HepG2 (cell line): ENCODE data around the gene SDC1. TPM values are rescaled to one million over a fixed set of nuclear protein-coding genes. Genes with fewer than 3 reads are reported as not detected.

Source experiments
- CERS6 ChIP-seq: sonication (generic); formaldehyde crosslinking; IDR thresholded peaks from 2 replicates; pipeline ENCODE4 v1.5.0; 2020; ENCODE audit warnings: missing genetic modification reagents
- DR1 ChIP-seq: sonication (generic); formaldehyde crosslinking; IDR thresholded peaks from 2 replicates; pipeline ENCODE4 v1.8.0; 2021; ENCODE audit warnings: mild to moderate bottlenecking, missing genetic modification reagents, inconsistent platforms
- FOXP4 ChIP-seq: sonication (generic); formaldehyde crosslinking; IDR thresholded peaks from 2 replicates; pipeline ENCODE4 v1.4.0; 2020; ENCODE audit warnings: missing genetic modification reagents
- GABPB1 ChIP-seq: IDR thresholded peaks from 2 replicates; pipeline ENCODE4 v1.6.1; 2016; ENCODE audit warnings: mild to moderate bottlenecking, missing genetic modification reagents, moderate library complexity, missing compliant biosample characterization
- POLR2AphosphoS2 ChIP-seq: IDR thresholded peaks from 2 replicates; pipeline ENCODE4 v1.6.1; 2011; ENCODE audit warnings: low read depth, low read length, improper control_type of control experiment
- RFX1 ChIP-seq: fragments of 450-650 bp; IDR thresholded peaks from 2 replicates; pipeline ENCODE4 v1.6.1; 2017
- SUZ12 ChIP-seq: fragments of 150-350 bp; IDR thresholded peaks from 2 replicates; pipeline ENCODE4 v1.6.1; 2014; ENCODE audit warnings: low read depth, low read length
- TFAP4 ChIP-seq: sonication (generic); IDR thresholded peaks from 2 replicates; pipeline ENCODE4 v1.6.1; 2016; ENCODE audit warnings: low read depth, borderline replicate concordance
- ZBTB26 ChIP-seq: IDR thresholded peaks from 2 replicates; pipeline ENCODE4 v1.6.1; 2016; ENCODE audit warnings: missing compliant biosample characterization, missing genetic modification reagents, borderline replicate concordance
- ZFP91 ChIP-seq: sonication (generic); formaldehyde crosslinking; IDR thresholded peaks from 2 replicates; pipeline ENCODE4 v1.9.0; 2022; ENCODE audit warnings: missing genetic modification reagents, mild to moderate bottlenecking, borderline replicate concordance
- ZMYM2 ChIP-seq: sonication (generic); formaldehyde crosslinking; IDR thresholded peaks from 2 replicates; pipeline ENCODE4 v1.8.0; 2022; ENCODE audit warnings: mild to moderate bottlenecking, missing genetic modification reagents
- ZMYM4 ChIP-seq: sonication (generic); formaldehyde crosslinking; IDR thresholded peaks from 2 replicates; pipeline ENCODE4 v1.8.1; 2023; ENCODE audit warnings: mild to moderate bottlenecking, missing genetic modification reagents
- ZNF33B ChIP-seq: sonication (generic); formaldehyde crosslinking; IDR thresholded peaks from 2 replicates; pipeline ENCODE4 v1.5.1; 2020; ENCODE audit warnings: mild to moderate bottlenecking, missing genetic modification reagents
- polyA plus RNA-seq, 8 experiments: library from polyadenylated mRNA; depleted of rRNA in 3 of 8; stranded (reverse) in 7 of 8; unstranded in 1 of 8; fragments of >200 nt; fragmentation: Illumina TruSeq in 4 of 8; extraction: Trizol in 4 of 8; gene quantifications; 2 replicates each; pipeline versions ENCODE4 v1.2.1 to v1.2.3, GENCODE V29; 2011 to 2016; ENCODE audit warnings: low read depth in 4 of 8, missing spikeins in 1 of 8, mixed read lengths in 1 of 8; ENCODE audit not compliant: insufficient read depth in 1 of 8
- total RNA-seq, 5 experiments: library from RNA; depleted of rRNA; stranded (reverse); fragments of >200 nt; fragmentation: Illumina TruSeq; extraction: Trizol; gene quantifications; 2 replicates each; pipeline ENCODE4 v1.2.3, GENCODE V29; 2016; ENCODE audit warnings: low read depth in 1 of 5
- TF ChIP-seq, protein P1 (sequence below): sonication (generic); formaldehyde crosslinking; IDR thresholded peaks from 2 replicates; pipeline ENCODE4 v1.8.0; 2022; ENCODE audit warnings: missing genetic modification reagents, mild to moderate bottlenecking, moderate library complexity, borderline replicate concordance
- TF ChIP-seq, protein P2 (sequence below): sonication (generic); formaldehyde crosslinking; IDR thresholded peaks from 2 replicates; pipeline ENCODE4 v1.4.0; 2020; ENCODE audit warnings: missing genetic modification reagents
- TF ChIP-seq, protein P3 (sequence below): sonication (generic); formaldehyde crosslinking; conservative IDR thresholded peaks from 2 replicates; pipeline ENCODE4 v1.8.0; 2022; ENCODE audit warnings: low read depth, missing genetic modification reagents

SDC1 gene
- total and polyA plus RNA-seq, 2 of the 13 experiments (the other 11 are each of a cell fraction or from before 2014, with no cell fraction given): 108 to 119 TPM

DNA sequence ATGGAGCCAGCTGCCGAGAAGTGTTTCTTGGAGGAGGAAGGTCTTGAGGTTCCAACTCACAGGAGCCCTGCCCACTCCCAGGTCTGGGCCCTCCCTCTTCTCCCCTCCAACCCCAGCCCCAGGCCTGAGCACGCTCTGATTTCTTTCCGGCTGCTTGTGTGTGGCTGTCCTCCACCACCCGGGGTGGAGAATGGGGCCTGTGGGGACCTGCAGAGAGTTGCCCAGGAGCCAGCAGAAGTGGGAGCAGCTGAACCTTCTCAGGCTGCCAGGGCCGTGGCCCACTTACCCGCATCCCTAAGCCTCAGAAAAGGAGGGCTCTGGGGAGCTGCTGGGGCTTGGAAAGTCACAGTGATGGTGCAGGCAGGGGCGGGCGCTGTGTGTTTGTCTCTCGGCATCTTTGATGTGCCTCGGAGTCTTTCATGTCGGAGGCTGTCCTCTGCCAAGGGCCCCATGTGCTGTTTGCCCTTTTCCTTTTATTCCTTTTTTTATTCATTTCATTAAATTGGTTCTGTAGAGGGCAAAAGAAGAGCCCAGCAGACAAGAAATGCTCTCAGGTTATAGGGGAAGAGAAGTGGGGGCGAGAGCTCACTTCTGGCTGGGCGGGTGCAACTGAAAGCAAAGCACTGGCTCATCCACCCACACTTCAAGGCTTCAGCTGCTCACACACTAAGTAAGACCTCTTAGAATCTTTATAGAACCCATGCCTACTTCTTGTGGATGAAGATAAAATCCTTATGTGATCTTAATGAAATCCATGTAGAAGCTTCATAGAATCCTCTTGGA, 52.5 kb downstream of the SDC1 start (continued):
- TF ChIP-seq ZFP91 (peak; percentile 27; the same call in 1 of the 2 replicates), DR1 (CRISPR knock-in tag) (no peak), ZMYM2 (CRISPR knock-in tag) (peak; percentile 46; the same call in 1 of the 2 replicates), FOXP4 (no peak), ZBTB26 (CRISPR knock-in tag) (peak; percentile 49; the same call in 1 of the 2 replicates), TFAP4 (no peak), RFX1 (no peak), CERS6 (CRISPR knock-in tag) (no peak), ZMYM4 (CRISPR knock-in tag) (no peak), POLR2AphosphoS2 (no peak), GABPB1 (no peak), ZNF33B (CRISPR knock-in tag) (no peak), SUZ12 (no peak)
- TF ChIP-seq, protein P1, sequence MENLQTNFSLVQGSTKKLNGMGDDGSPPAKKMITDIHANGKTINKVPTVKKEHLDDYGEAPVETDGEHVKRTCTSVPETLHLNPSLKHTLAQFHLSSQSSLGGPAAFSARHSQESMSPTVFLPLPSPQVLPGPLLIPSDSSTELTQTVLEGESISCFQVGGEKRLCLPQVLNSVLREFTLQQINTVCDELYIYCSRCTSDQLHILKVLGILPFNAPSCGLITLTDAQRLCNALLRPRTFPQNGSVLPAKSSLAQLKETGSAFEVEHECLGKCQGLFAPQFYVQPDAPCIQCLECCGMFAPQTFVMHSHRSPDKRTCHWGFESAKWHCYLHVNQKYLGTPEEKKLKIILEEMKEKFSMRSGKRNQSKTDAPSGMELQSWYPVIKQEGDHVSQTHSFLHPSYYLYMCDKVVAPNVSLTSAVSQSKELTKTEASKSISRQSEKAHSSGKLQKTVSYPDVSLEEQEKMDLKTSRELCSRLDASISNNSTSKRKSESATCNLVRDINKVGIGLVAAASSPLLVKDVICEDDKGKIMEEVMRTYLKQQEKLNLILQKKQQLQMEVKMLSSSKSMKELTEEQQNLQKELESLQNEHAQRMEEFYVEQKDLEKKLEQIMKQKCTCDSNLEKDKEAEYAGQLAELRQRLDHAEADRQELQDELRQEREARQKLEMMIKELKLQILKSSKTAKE (CRISPR knock-in tag): no peak
- TF ChIP-seq, protein P2, sequence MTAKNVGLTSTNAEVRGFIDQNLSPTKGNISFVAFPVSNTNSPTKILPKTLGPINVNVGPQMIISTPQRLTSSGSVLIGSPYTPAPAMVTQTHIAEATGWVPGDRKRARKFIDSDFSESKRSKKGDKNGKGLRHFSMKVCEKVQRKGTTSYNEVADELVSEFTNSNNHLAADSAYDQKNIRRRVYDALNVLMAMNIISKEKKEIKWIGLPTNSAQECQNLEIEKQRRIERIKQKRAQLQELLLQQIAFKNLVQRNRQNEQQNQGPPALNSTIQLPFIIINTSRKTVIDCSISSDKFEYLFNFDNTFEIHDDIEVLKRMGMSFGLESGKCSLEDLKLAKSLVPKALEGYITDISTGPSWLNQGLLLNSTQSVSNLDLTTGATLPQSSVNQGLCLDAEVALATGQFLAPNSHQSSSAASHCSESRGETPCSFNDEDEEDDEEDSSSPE (CRISPR knock-in tag): no peak
- TF ChIP-seq, protein P3, sequence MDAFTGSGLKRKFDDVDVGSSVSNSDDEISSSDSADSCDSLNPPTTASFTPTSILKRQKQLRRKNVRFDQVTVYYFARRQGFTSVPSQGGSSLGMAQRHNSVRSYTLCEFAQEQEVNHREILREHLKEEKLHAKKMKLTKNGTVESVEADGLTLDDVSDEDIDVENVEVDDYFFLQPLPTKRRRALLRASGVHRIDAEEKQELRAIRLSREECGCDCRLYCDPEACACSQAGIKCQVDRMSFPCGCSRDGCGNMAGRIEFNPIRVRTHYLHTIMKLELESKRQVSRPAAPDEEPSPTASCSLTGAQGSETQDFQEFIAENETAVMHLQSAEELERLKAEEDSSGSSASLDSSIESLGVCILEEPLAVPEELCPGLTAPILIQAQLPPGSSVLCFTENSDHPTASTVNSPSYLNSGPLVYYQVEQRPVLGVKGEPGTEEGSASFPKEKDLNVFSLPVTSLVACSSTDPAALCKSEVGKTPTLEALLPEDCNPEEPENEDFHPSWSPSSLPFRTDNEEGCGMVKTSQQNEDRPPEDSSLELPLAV (CRISPR knock-in tag): no peak
